ENCODE measurements around the gene MUC2.

Gene MUC2

GRCh38 chr11:1073851-1074243, 827 bp upstream of the MUC2 start:
- DNase-seq = no peak

GRCh38 chr11:1075341-1075911, 752 bp downstream of the MUC2 start:
- DNase-seq = no peak

DNA sequence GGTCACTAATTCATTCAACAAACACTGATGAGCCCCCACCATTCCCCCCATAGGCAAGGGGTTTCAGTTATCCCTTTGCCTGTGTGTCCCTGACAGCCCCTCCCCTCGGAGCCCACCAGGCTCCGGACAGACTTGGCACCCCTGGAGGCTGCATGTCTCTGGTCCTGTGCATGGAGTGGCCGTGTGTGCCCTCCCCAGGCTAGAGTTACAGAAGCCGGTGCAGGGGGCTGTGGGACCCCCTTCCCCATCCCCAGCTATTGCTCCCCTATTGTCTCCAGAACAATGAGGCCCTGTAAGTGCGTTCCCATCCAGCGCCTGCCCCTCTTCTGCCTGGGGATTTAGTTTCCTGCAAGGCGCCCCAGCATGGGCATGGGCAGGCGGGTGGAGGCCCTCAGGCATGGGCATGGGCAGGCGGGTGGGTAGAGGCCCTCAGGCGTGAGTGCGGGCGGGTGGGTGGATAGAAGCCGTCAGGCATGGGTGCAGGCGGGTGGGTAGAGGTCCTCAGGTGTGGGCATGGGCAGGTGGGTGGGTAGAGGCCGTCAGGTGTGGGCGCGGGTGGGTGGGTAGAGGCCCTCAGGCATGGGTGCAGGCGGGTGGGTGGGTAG, 1.5 kb downstream of the MUC2 start:
- no peak for DNase-seq

- no peak for DNase-seq
Measured at GRCh38 chr11:1077033-1077416, 2.4 kb downstream of the MUC2 start.

GRCh38 chr11:1077417-1078119, 2.9 kb downstream of the MUC2 start:
- DNase-seq = no peak

DNA sequence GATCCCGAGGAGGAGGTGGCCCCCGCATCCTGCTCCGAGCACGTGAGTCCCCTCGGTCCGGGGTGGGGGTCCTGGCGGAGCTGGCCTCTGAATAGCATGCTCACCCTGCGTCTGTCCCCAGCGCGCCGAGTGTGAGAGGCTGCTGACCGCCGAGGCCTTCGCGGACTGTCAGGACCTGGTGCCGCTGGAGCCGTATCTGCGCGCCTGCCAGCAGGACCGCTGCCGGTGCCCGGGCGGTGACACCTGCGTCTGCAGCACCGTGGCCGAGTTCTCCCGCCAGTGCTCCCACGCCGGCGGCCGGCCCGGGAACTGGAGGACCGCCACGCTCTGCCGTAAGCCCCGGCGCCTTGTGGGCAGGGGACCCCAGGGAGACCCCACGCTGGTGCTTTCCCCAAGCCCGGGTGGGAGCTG, 3.5 kb downstream of the MUC2 start:
- no peak for DNase-seq

DNA sequence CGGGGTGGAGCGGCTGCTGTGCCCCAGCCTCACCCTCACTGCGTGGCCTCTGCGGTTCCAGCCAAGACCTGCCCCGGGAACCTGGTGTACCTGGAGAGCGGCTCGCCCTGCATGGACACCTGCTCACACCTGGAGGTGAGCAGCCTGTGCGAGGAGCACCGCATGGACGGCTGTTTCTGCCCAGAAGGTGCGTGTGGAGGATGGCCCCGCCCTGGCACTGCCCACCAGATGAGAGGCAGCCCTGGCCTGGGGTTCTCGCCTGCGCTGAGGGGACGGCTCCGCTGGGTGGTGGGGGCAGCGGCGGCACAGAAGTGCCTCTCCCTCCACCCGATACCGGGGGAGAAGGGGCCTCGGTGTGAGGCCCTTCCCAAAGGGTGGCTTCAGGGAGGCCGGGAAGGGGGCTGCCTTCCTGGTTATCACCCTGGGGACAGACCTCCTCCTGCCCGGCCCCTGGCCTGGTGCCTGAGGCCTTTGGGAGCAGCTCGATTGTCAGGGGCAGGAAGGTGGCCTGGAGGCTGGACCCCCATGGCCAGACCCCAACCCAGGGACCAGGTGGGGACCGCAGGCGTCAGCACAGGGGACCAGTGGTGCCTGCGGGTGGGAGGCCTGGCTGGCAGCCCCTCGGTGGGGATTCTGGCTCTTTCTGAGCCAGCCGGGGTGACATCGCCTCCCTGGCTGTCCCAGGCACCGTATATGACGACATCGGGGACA, 7.1 kb downstream of the MUC2 start:
- DNase-seq = no peak

- no peak for DNase-seq
Measured at GRCh38 chr11:1082346-1082727, 7.7 kb downstream of the MUC2 start.

DNA sequence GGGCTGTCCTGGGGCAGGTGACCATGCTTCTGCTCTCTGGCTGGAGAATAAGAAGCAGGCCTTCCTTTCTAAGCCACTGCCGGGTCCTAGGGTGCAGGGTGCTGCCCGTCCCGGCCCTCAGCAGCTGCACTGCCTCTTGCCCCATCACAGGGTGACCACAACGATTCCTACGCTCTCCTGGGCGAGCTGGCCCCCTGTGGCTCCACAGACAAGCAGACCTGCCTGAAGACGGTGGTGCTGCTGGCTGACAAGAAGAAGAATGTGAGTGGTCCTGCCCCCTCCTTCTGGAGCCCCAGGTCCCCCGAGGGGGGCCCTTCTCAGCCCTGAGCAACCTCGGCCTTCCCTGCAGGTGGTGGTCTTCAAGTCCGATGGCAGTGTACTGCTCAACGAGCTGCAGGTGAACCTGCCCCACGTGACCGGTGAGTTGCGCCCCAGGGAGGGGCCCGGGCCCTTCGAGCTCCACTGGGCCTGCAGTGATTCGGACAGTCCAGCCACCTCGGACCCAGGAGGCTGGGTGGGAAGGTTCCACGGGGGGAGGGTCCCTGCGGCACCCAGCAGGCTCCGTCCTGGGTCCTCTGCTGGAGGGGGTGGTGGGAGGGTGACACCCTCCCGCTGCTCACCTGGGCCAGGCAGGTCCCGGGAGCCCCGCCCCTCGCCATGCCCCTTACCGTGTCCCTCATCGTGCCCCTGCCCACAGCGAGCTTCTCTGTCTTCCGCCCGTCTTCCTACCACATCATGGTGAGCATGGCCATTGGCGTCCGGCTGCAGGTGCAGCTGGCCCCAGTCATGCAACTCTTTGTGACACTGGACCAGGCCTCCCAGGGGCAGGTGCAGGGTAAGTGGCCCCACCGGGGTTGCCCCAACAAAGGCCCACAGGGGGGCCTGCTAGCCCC, 8.3 kb downstream of the MUC2 start:
- DNase-seq = no peak

DNA sequence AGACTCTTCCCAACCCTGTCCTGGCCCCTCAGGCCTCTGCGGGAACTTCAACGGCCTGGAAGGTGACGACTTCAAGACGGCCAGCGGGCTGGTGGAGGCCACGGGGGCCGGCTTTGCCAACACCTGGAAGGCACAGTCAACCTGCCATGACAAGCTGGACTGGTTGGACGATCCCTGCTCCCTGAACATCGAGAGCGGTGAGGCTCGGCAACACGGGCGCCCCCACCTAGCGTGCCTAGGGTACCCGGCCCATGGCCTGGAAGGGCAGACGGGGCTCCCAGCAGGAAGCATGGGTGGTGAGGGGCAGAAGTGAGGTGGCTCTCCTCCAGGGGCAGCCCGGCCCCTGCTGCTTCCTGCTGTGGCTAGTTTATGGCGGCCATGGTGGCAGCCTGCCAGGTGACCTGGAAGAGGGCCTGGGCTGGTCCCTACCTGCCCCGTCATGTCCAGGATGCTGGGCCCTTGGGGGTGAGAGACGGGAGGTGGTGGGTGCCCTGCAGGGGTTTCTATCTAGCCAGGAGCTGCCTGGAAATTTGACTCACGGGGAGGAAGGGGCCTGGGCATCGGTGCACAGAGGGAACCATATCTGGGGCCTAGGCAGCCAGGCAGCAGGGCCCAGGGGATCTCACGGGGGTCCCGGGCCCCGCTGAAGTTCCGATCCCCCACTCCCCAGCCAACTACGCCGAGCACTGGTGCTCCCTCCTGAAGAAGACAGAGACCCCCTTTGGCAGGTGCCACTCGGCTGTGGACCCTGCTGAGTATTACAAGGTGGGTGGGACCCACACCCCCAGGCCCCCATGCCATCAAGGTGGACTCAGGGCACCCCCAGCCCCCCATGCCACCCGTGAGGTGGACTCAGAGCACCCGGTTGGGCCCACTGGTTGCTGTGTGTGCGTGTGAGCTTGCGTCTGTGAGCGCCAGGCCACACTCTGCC, 9.2 kb downstream of the MUC2 start:
- DNase-seq = no peak

GRCh38 chr11:1084561-1085439, 10.1 kb downstream of the MUC2 start:
- no peak for DNase-seq

GRCh38 chr11:1085440-1086170, 10.9 kb downstream of the MUC2 start:
- no peak for DNase-seq

DNA sequence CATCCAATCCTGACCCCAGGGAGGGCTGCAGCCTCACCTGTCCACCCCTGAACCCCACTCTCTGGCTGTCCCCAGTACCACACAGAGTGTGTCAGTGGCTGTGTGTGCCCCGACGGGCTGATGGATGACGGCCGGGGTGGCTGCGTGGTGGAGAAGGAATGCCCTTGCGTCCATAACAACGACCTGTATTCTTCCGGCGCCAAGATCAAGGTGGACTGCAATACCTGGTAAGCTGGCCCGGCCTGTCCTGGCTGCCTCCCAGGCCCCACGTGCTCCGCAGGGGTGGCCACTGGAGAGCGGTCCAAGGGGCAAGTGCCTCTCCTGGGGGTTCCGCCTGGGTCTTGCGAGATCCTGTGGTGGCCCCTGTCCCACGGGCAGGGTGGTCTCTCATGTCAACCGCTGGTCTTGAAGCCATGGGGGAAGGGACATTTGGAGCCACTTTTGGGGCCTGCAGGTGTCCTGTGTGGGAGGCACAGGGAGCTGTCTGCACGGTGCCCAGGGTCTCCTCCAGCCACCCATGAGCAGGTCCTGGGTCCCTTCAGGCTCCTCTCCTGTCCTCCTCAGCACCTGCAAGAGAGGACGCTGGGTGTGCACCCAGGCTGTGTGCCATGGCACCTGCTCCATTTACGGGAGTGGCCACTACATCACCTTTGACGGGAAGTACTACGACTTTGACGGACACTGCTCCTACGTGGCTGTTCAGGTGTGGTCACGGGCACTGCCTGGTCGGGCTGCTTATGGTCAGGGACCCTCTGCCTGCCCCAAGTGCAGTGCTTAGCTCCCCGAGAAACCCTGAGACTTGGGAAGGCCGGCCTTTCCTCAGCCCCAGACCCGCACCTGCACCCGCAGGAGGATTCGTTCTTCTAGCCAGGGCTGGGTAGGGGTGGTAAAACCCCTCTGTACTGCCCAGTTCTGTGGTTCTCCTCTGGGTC, 11.8 kb downstream of the MUC2 start:
- DNase-seq = no peak

DNA sequence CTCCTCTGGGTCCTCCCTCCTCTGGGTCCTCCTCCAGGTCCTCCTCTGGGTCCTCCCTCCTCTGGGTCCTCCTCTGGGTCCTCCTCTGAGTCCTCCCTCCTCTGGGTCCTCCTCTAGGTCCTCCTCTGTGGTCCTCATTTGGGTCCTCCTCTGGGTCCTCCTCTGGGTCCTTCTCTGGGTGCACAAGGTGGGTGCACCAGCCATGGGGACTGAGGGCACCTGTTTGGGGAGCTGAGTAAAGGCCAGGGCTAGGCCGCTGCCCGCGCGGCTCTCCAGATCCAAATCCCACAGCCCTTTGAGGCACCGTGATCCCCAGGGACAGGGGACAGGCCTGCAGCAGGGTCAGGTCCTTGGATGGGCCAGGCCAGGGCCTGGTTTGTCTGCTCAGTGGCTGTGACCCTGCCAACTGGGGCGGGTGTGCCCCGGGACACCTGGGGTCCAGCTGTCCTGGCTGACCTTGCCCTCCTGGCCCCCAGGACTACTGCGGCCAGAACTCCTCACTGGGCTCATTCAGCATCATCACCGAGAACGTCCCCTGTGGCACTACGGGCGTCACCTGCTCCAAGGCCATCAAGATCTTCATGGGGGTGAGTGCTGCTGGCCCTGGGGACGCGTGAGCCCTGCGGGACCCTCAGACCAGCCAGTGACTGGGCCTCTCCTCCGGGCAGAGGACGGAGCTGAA, 12.7 kb downstream of the MUC2 start:
- DNase-seq = no peak

DNA sequence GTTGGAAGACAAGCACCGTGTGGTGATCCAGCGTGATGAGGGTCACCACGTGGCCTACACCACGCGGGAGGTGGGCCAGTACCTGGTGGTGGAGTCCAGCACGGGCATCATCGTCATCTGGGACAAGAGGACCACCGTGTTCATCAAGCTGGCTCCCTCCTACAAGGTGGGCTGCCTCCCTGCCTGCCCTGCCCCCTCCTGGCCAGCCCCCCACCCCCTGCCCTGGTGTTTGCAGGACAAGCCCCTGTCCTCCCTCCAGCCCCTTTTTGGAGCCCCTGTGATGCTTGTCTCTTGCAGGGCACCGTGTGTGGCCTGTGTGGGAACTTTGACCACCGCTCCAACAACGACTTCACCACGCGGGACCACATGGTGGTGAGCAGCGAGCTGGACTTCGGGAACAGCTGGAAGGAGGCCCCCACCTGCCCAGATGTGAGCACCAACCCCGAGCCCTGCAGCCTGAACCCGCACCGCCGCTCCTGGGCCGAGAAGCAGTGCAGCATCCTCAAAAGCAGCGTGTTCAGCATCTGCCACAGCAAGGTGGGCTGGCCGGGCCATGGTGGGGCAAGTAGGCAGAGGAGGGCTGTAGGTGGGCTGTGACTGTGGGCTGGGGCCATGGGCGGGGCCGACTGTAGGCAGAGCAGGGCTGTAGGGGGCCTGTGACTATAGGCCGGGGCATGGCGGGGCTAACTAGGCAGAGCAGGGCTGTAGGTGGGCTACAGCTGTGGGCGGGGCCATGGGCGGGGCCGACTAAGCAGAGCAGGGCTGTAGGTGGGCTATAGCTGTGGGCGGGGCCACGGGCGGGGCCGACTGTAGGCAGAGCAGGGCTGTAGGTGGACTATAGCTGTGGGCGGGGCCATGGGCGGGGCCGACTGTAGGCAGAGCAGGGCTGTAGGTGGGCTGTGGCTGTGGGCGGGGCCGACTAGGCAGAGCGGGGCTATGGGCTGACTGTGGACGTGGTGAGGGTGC, 13.6 kb downstream of the MUC2 start:
- DNase-seq = no peak

DNA sequence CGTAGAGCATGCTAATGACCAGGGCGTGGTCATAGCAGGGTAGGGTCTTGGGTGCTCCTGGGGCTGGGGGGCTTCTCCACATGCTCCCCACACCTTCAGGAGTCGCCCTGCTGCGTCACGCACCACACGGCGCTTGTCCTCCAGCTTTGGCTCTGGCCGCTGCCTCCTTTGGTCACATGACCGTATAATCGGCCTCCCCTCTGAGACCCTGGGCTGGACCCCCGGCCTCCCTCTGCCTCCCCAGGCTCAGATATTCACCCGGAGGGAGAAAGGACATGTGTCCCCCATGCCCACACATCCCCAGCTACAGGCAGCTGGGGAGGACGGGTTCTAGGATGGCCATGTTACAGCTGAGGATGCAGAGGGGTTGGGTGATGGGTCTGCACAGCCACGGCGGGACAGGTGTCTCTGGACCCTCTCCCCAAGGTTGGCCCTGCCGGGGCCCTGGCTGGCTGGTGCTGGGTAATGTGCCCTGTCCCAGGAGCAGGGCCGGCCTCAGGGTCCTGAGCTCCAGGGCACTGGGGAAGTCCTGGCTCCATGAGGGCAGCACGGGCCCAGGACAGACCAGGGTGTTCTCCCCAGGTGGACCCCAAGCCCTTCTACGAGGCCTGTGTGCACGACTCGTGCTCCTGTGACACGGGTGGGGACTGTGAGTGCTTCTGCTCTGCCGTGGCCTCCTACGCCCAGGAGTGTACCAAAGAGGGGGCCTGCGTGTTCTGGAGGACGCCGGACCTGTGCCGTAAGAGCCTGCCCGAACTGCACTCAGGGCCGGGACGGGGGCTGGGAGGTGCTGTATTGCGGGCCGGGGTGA, 14.5 kb downstream of the MUC2 start:
- DNase-seq = no peak

Data from NCI-H774 (cell line).